SU-DHL-6 (cell line): ENCODE results near the gene MYO7B.

Experiments used
- H2AFZ ChIP-seq: fragments of 200-600 bp; sonication (generic); 2 replicates; pipeline ENCODE4 v1.6.1; 2014; ENCODE audit warnings: low read depth, mild to moderate bottlenecking, moderate library complexity, mixed read lengths, antibody characterized with exemption, low read length; ENCODE audit not compliant: severe bottlenecking
- H3F3A ChIP-seq: fragments of 200-600 bp; shearing (Covaris generic); 2 replicates; pipeline ENCODE4 v1.6.0; 2016; ENCODE audit warnings: antibody characterized with exemption, mild to moderate bottlenecking; ENCODE audit not compliant: insufficient read depth
- H3K27ac ChIP-seq: fragments of 200-600 bp; sonication (generic); 2 replicates; pipeline ENCODE4 v1.5.1; 2016; ENCODE audit warnings: low read depth, mild to moderate bottlenecking, low read length, moderate library complexity, mixed read lengths
- H3K27me3 ChIP-seq: fragments of 200-600 bp; sonication (generic), shearing (Covaris generic); 2 replicates; pipeline ENCODE4 v1.6.0; 2014; ENCODE audit warnings: mild to moderate bottlenecking, low read length
- H3K36me3 ChIP-seq: fragments of 200-600 bp; sonication (generic); 2 replicates; pipeline ENCODE4 v1.6.1; 2014; ENCODE audit warnings: mild to moderate bottlenecking, low read length, mixed read lengths
- H3K4me2 ChIP-seq: fragments of 300-600, 200-600 bp; shearing (Covaris generic), sonication (generic); 2 replicates; pipeline ENCODE4 v1.6.0; 2014; ENCODE audit warnings: low read length, low read depth, mild to moderate bottlenecking; ENCODE audit not compliant: poor library complexity, severe bottlenecking
- H3K4me3 ChIP-seq: fragments of 200-600 bp; sonication (generic); 2 replicates; pipeline ENCODE4 v1.5.1; 2014; ENCODE audit warnings: antibody characterized with exemption, low read length, mild to moderate bottlenecking, mixed read lengths; ENCODE audit not compliant: insufficient read depth, poor library complexity, severe bottlenecking
- H3K79me2 ChIP-seq: fragments of 200-600 bp; sonication (generic); 2 replicates; pipeline ENCODE4 v1.6.1; 2014; ENCODE audit warnings: mild to moderate bottlenecking, low read length, moderate library complexity; ENCODE audit not compliant: insufficient read depth
- H3K9ac ChIP-seq: fragments of 200-600 bp; sonication (generic); 2 replicates; pipeline ENCODE4 v1.7.0; 2014; ENCODE audit warnings: mild to moderate bottlenecking, low read length
- H3K9me2 ChIP-seq: fragments of 200-600 bp; sonication (generic); replicated peaks from 2 replicates; pipeline ENCODE4 v1.6.1; 2014; ENCODE audit warnings: low read length; ENCODE audit not compliant: insufficient read depth
- H3K9me3 ChIP-seq: fragments of 200-600 bp; sonication (generic); 2 replicates; pipeline ENCODE4 v1.6.1; 2014; ENCODE audit warnings: low read length, mixed read lengths; ENCODE audit not compliant: insufficient read depth
- H4K20me1 ChIP-seq: fragments of 200-600 bp; sonication (generic); 2 replicates; pipeline ENCODE4 v1.6.1; 2014; ENCODE audit warnings: low read depth, mild to moderate bottlenecking, antibody characterized with exemption, low read length, moderate library complexity, mixed read lengths
- EZH2phosphoT487 ChIP-seq: fragments of 200-600 bp; sonication (generic), shearing (Covaris generic); conservative IDR thresholded peaks from 2 replicates; pipeline ENCODE4 v1.6.1; 2018; ENCODE audit warnings: mild to moderate bottlenecking, antibody characterized with exemption, low read length, moderate library complexity, mixed read lengths
- TF ChIP-seq, protein P1 (sequence below): fragments of 200-600 bp; sonication (generic); IDR thresholded peaks from one replicate; pipeline ENCODE4 v1.5.1; 2017; ENCODE audit warnings: antibody characterized with exemption, mild to moderate bottlenecking, low read length, moderate library complexity; ENCODE audit not compliant: insufficient read depth, poor library complexity, severe bottlenecking

The MYO7B gene

DNA sequence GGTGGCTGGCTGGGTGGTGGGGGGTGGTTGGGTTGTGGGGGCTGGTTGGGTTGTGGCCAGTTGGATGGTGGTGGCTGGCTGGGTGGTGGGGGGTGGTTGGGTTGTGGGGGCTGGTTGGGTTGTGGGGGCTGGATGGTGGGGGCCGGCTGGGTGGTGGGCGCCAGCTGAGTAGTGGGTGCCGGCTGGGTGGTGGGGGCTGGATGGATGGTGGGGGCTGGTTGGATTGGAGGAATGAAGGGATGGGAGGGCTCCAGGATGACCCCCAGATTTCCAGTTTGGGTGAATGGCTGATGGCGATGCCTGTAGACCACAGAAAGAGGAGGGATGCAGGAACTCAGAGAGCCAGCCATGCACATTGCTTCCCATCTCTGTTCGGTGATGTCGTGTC lies 83.7 kb downstream of the MYO7B start:
- Histone ChIP-seq H3K9me2 (no peaks in the 10 kb centered on the region), H3K4me3 (no peak overlapping the region), H3K27ac (no peak overlapping the region), H3K36me3 (no peaks in the 10 kb centered on the region), H3K9ac (no peak overlapping the region), H4K20me1 (no peaks in the 10 kb centered on the region), H3F3A (no peaks in the 10 kb centered on the region), H3K27me3 (no peaks in the 10 kb centered on the region), H3K9me3 (no peaks in the 10 kb centered on the region), H2AFZ (no peak overlapping the region), H3K4me2 (no peak overlapping the region), H3K79me2 (no peaks in the 10 kb centered on the region)
- TF ChIP-seq, protein P1, sequence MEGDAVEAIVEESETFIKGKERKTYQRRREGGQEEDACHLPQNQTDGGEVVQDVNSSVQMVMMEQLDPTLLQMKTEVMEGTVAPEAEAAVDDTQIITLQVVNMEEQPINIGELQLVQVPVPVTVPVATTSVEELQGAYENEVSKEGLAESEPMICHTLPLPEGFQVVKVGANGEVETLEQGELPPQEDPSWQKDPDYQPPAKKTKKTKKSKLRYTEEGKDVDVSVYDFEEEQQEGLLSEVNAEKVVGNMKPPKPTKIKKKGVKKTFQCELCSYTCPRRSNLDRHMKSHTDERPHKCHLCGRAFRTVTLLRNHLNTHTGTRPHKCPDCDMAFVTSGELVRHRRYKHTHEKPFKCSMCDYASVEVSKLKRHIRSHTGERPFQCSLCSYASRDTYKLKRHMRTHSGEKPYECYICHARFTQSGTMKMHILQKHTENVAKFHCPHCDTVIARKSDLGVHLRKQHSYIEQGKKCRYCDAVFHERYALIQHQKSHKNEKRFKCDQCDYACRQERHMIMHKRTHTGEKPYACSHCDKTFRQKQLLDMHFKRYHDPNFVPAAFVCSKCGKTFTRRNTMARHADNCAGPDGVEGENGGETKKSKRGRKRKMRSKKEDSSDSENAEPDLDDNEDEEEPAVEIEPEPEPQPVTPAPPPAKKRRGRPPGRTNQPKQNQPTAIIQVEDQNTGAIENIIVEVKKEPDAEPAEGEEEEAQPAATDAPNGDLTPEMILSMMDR: no peak
- no peak for TF ChIP-seq EZH2phosphoT487

DNA sequence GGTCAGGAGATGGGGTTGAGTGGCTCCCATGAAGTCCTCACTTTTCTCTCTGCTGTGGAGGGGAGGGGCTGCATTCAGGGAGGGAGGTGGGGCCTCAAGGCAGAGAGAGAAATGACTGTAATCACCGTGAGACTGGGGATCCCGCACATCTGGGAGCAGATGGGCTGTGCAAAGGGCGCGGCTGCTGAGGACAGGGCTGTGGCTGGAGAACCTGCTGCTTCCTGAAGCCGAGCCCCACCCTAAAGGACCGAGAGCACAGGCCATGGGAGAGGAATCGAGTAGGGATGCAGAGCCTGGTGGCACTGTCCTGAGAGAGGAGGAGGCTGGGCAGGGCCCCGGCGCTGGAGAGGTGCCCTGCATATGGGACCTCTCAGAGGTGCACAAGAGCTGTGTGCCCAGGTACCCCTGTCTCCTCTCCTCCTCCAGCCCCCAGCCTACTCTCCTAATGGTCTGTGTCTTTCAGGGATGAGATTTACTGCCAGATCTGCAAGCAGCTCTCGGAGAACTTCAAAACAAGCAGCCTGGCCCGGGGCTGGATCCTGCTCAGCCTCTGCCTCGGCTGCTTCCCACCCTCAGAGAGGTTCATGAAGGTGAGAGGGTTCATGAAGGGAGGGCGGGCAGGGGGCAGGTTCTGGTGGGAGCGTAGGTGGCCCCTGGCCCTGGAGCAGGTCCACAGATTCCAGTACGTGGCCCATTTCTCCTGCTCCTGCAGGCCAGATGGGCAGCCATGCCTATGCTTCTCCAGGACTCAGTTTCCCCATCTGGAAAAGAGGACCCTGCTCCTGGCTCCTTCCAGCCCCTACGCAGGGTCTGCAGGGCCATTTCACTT lies 84.6 kb downstream of the MYO7B start:
- no peaks in the 10 kb centered on the region for H3K9me2 ChIP-seq
- H3K79me2 ChIP-seq: no peaks in the 10 kb centered on the region
- no peak overlapping the region for H3K4me2 ChIP-seq
- TF ChIP-seq EZH2phosphoT487: no peak
- TF ChIP-seq, protein P1: no peak
- H2AFZ ChIP-seq: no peak overlapping the region
- no peaks in the 10 kb centered on the region for H4K20me1 ChIP-seq
- H3K27me3 ChIP-seq: no peaks in the 10 kb centered on the region
- H3K9me3 ChIP-seq: no peaks in the 10 kb centered on the region
- H3K36me3 ChIP-seq: no peaks in the 10 kb centered on the region
- no peaks in the 10 kb centered on the region for H3F3A ChIP-seq
- H3K27ac ChIP-seq: no peak overlapping the region
- no peak overlapping the region for H3K9ac ChIP-seq
- H3K4me3 ChIP-seq: no peak overlapping the region

DNA sequence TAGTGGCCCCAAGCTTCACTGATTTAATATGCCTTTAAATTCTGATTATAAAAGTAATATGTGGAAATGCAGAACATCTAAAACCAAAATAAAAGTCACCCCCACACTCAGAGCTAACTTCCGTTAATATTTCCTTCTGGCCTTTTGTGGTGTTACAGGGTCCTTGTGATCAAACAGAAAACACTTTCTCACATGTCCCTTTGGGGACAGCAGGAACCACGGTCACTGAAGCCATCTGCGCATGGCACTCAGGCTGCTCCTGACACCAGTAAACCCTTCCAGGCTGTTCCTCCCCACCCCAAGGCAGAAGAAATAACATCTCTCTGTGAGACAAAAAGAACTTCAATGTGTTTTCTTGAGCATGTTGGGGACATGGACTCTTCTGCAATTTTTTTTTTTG lies 85.4 kb downstream of the MYO7B start:
- no peaks in the 10 kb centered on the region for H3K79me2 ChIP-seq
- no peak overlapping the region for H3K4me2 ChIP-seq
- H3K36me3 ChIP-seq: no peaks in the 10 kb centered on the region
- no peak overlapping the region for H3K27ac ChIP-seq
- no peaks in the 10 kb centered on the region for H3K9me3 ChIP-seq
- H2AFZ ChIP-seq: no peak overlapping the region
- H3K4me3 ChIP-seq: no peak overlapping the region
- no peaks in the 10 kb centered on the region for H3K27me3 ChIP-seq
- TF ChIP-seq EZH2phosphoT487: no peak
- no peaks in the 10 kb centered on the region for H4K20me1 ChIP-seq
- no peaks in the 10 kb centered on the region for H3K9me2 ChIP-seq
- H3F3A ChIP-seq: no peaks in the 10 kb centered on the region
- H3K9ac ChIP-seq: no peak overlapping the region

DNA sequence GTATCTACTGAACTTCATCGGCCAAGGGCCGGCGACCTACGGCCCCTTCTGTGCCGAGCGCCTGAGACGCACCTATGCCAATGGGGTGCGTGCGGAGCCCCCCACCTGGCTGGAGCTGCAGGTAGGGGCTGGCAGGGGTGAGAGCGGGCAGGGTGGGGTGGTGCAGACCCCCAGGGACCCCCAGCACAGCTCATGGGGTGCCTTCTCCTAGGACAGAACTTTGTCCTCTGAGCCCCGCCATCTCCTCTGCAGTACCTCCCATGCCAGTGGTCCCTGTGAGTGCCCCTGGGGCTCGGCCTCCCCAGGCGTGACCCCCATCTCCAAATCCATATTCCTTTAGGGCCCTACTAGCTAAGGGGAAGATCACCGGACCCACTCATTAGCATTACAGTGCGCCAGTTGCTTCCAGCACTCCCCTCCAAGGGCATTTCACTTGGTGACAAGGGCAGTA lies 86.5 kb downstream of the MYO7B start:
- no peak overlapping the region for H3K9ac ChIP-seq
- no peaks in the 10 kb centered on the region for H3K9me2 ChIP-seq
- no peaks in the 10 kb centered on the region for H3K9me3 ChIP-seq
- H3F3A ChIP-seq: no peaks in the 10 kb centered on the region
- no peaks in the 10 kb centered on the region for H4K20me1 ChIP-seq
- H3K4me2 ChIP-seq: no peak overlapping the region
- no peaks in the 10 kb centered on the region for H3K79me2 ChIP-seq
- no peaks in the 10 kb centered on the region for H3K36me3 ChIP-seq
- no peaks in the 10 kb centered on the region for H3K27me3 ChIP-seq
- H3K4me3 ChIP-seq: no peak overlapping the region
- no peak overlapping the region for H2AFZ ChIP-seq
- no peak overlapping the region for H3K27ac ChIP-seq
- TF ChIP-seq, protein P1: no peak
- no peak for TF ChIP-seq EZH2phosphoT487
